ENCODE results near the gene NIT2.
A peak's percentile ranks its signal among the peaks of the same experiment; 100 is the strongest.

The NIT2 gene

DNA sequence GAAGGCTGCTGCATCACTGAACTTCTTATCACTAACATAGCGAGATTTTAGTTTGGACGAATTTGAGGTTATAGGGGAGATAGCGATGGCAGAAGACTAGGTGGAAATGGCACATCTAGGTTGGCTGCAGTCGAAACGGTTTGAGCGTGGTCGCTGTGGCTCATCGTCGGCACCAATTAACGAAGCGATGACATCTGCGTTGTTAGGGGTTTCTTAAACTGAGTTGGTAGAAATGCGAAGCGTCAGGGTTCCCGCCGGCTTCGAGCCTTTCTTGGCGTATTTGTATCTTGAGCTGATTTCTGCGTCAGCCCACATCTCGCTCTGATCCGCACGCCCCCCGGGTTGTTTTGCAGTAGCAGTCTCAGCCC lies 67.1 kb downstream of the NIT2 start:
- peak overlapping the region; percentile 83 to 99 for H3K4me3 ChIP-seq (ENCODE audit: low read length in 2 of 2)
- no peak overlapping the region for H4K8ac ChIP-seq (ENCODE audit: low read depth, low read length)
- H2BK12ac ChIP-seq (ENCODE audit: low read length): no peak overlapping the region
- peak overlapping the region; percentile 62 for H3K4me2 ChIP-seq (ENCODE audit: insufficient read depth, low read length, poor library complexity, severe bottlenecking)
- no peak overlapping the region for H2BK15ac ChIP-seq (ENCODE audit: low read length)
- peaks cover 4% of the 10 kb centered on the region for H3K79me1 ChIP-seq (ENCODE audit: low read depth, low read length)
- H2AK5ac ChIP-seq (ENCODE audit: low read depth, low read length): no peak overlapping the region
- DNase-seq (ENCODE audit: low spot score): no peak
- H3K27me3 ChIP-seq (ENCODE audit: control insufficient read depth in 3 of 3, insufficient read depth in 3 of 3, low read depth in 1 of 3, low read length in 3 of 3): no peaks in the 10 kb centered on the region
- H2BK5ac ChIP-seq (ENCODE audit: low read length): no peak overlapping the region
- peak overlapping the region; percentile 96 for H2AFZ ChIP-seq (ENCODE audit: low read length)
- no CpG with 5 or more reads among the region's 23 CpGs for WGBS, 2 donors (ENCODE audit: extremely low coverage in 2 of 2, insufficient read length in 2 of 2, insufficient replicate concordance in 1 of 2)
- H3K9me3 ChIP-seq (replicated peaks in 1 of 2; ENCODE audit: control insufficient read depth in 2 of 2, insufficient read depth in 1 of 2, low read depth in 1 of 2, low read length in 2 of 2): peaks cover 0 to 5% of the 10 kb centered on the region in 2 donors
- H3K9ac ChIP-seq (ENCODE audit: low read depth, low read length, poor library complexity): no peak overlapping the region
- no peak overlapping the region for H4K91ac ChIP-seq (ENCODE audit: low read depth, low read length, poor library complexity)
- H3K4ac ChIP-seq (ENCODE audit: low read length): no peak overlapping the region
- peaks cover 5 to 10% of the 10 kb centered on the region in 2 donors for H3K4me1 ChIP-seq (ENCODE audit: control insufficient read depth in 2 of 2, insufficient read depth in 1 of 2, low read depth in 1 of 2, low read length in 2 of 2)
- peak overlapping the region; percentile 33 for H3K18ac ChIP-seq (ENCODE audit: low read length)
- peak overlapping the region; percentile 91 for H3K27ac ChIP-seq (replicated peaks; ENCODE audit: low read length)
- no peak overlapping the region for H2BK120ac ChIP-seq (ENCODE audit: low read depth, low read length)
- no peak overlapping the region for H3K23ac ChIP-seq (ENCODE audit: low read depth, low read length, poor library complexity)
- no peak overlapping the region for H3K14ac ChIP-seq (ENCODE audit: low read length)
- H3K36me3 ChIP-seq (replicated peaks in 1 of 2; ENCODE audit: control insufficient read depth in 2 of 2, insufficient read depth in 2 of 2, low read length in 2 of 2): peaks cover 0 to 9% of the 10 kb centered on the region in 2 donors

DNA sequence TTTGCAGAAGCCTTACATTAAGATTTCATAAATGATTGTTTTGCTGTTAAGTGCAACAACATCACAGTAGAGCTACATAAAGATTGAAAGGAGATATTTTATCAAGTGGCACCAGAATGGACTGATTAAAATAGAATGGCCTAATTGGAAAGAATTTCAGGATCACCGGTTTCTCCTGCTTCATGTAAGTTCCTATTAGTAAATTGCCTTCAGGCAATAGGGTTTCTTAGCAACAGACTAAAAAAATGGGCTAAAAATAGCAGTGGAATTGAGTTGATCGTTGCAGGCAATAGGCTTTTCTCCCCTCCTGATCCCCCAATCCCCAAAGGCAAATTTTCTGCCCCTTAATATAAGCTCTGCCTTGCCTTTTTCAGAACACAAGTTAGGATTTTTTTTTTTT lies 67.7 kb downstream of the NIT2 start:
- Histone ChIP-seq H2AK5ac (ENCODE audit: low read depth, low read length) (no peak overlapping the region), H3K23ac (ENCODE audit: low read depth, low read length, poor library complexity) (no peak overlapping the region), H3K4me2 (ENCODE audit: insufficient read depth, low read length, poor library complexity, severe bottlenecking) (no peak overlapping the region), H3K4ac (ENCODE audit: low read length) (no peak overlapping the region), H3K27ac (replicated peaks; ENCODE audit: low read length) (no peak overlapping the region), H4K8ac (ENCODE audit: low read depth, low read length) (no peak overlapping the region), H2BK12ac (ENCODE audit: low read length) (no peak overlapping the region), H2BK120ac (ENCODE audit: low read depth, low read length) (no peak overlapping the region), H3K4me1 (ENCODE audit: control insufficient read depth in 2 of 2, insufficient read depth in 1 of 2, low read depth in 1 of 2, low read length in 2 of 2) (peaks cover 5 to 10% of the 10 kb centered on the region in 2 donors), H3K27me3 (ENCODE audit: control insufficient read depth in 3 of 3, insufficient read depth in 3 of 3, low read depth in 1 of 3, low read length in 3 of 3) (no peaks in the 10 kb centered on the region), H3K36me3 (replicated peaks in 1 of 2; ENCODE audit: control insufficient read depth in 2 of 2, insufficient read depth in 2 of 2, low read length in 2 of 2) (peaks cover 0 to 15% of the 10 kb centered on the region in 2 donors), H3K9ac (ENCODE audit: low read depth, low read length, poor library complexity) (no peak overlapping the region), H2BK15ac (ENCODE audit: low read length) (no peak overlapping the region), H3K4me3 (ENCODE audit: low read length in 2 of 2) (peak overlapping the region; percentile 60 to 83), H2BK5ac (ENCODE audit: low read length) (no peak overlapping the region), H2AFZ (ENCODE audit: low read length) (peak overlapping the region; percentile 96), H4K91ac (ENCODE audit: low read depth, low read length, poor library complexity) (no peak overlapping the region), H3K79me1 (ENCODE audit: low read depth, low read length) (peaks cover 4% of the 10 kb centered on the region), H3K14ac (ENCODE audit: low read length) (no peak overlapping the region), H3K9me3 (replicated peaks in 1 of 2; ENCODE audit: control insufficient read depth in 2 of 2, insufficient read depth in 1 of 2, low read depth in 1 of 2, low read length in 2 of 2) (peaks cover 0 to 11% of the 10 kb centered on the region in 2 donors), H3K18ac (ENCODE audit: low read length) (no peak overlapping the region)
- no peak for DNase-seq (ENCODE audit: low spot score)
- WGBS, 2 donors (ENCODE audit: extremely low coverage in 2 of 2, insufficient read length in 2 of 2, insufficient replicate concordance in 1 of 2): no CpG with 5 or more reads among the region's 2 CpGs

DNA sequence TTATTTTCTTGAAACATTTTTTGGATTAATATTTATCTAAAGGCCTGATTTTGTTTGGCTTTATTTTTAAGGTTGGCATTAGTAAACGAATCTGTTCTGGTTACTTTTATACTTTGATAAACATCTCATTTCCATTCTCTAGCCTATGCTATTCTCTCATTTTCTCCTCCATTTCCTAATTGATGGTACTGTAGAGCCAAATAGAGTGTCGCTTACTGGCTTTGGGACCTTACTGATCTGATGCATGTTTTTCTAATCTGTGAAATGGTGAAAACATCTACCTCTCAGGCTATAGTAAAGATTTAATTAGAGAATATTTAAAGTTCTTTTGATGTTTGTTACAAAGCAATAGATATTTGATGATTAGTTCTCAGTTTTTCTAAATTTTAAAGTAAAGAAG lies 68.3 kb downstream of the NIT2 start:
- H3K18ac ChIP-seq (ENCODE audit: low read length): no peak overlapping the region
- H2BK12ac ChIP-seq (ENCODE audit: low read length): no peak overlapping the region
- H3K9ac ChIP-seq (ENCODE audit: low read depth, low read length, poor library complexity): no peak overlapping the region
- peak overlapping the region; percentile 31 for H3K4me2 ChIP-seq (ENCODE audit: insufficient read depth, low read length, poor library complexity, severe bottlenecking)
- H2AFZ ChIP-seq (ENCODE audit: low read length): peak overlapping the region; percentile 85
- WGBS, 2 donors (ENCODE audit: extremely low coverage in 2 of 2, insufficient read length in 2 of 2, insufficient replicate concordance in 1 of 2): no CpG with 5 or more reads among the region's 2 CpGs
- H4K91ac ChIP-seq (ENCODE audit: low read depth, low read length, poor library complexity): no peak overlapping the region
- H3K4me3 ChIP-seq (ENCODE audit: low read length in 2 of 2): peak overlapping the region in 1 of 2 donors; percentile 83
- H2AK5ac ChIP-seq (ENCODE audit: low read depth, low read length): no peak overlapping the region
- no peak for DNase-seq (ENCODE audit: low spot score)
- H2BK120ac ChIP-seq (ENCODE audit: low read depth, low read length): no peak overlapping the region
- H3K4me1 ChIP-seq (ENCODE audit: control insufficient read depth in 2 of 2, insufficient read depth in 1 of 2, low read depth in 1 of 2, low read length in 2 of 2): peaks cover 5 to 10% of the 10 kb centered on the region in 2 donors
- no peak overlapping the region for H2BK5ac ChIP-seq (ENCODE audit: low read length)
- H3K79me1 ChIP-seq (ENCODE audit: low read depth, low read length): peaks cover 4% of the 10 kb centered on the region
- H2BK15ac ChIP-seq (ENCODE audit: low read length): no peak overlapping the region
- H4K8ac ChIP-seq (ENCODE audit: low read depth, low read length): no peak overlapping the region
- H3K27ac ChIP-seq (replicated peaks; ENCODE audit: low read length): no peak overlapping the region
- H3K4ac ChIP-seq (ENCODE audit: low read length): no peak overlapping the region
- no peak overlapping the region for H3K23ac ChIP-seq (ENCODE audit: low read depth, low read length, poor library complexity)
- H3K27me3 ChIP-seq (ENCODE audit: control insufficient read depth in 3 of 3, insufficient read depth in 3 of 3, low read depth in 1 of 3, low read length in 3 of 3): no peaks in the 10 kb centered on the region
- H3K14ac ChIP-seq (ENCODE audit: low read length): no peak overlapping the region
- peaks cover 0 to 17% of the 10 kb centered on the region in 2 donors for H3K9me3 ChIP-seq (replicated peaks in 1 of 2; ENCODE audit: control insufficient read depth in 2 of 2, insufficient read depth in 1 of 2, low read depth in 1 of 2, low read length in 2 of 2)
- peaks cover 0 to 15% of the 10 kb centered on the region in 2 donors for H3K36me3 ChIP-seq (replicated peaks in 1 of 2; ENCODE audit: control insufficient read depth in 2 of 2, insufficient read depth in 2 of 2, low read length in 2 of 2)

DNA sequence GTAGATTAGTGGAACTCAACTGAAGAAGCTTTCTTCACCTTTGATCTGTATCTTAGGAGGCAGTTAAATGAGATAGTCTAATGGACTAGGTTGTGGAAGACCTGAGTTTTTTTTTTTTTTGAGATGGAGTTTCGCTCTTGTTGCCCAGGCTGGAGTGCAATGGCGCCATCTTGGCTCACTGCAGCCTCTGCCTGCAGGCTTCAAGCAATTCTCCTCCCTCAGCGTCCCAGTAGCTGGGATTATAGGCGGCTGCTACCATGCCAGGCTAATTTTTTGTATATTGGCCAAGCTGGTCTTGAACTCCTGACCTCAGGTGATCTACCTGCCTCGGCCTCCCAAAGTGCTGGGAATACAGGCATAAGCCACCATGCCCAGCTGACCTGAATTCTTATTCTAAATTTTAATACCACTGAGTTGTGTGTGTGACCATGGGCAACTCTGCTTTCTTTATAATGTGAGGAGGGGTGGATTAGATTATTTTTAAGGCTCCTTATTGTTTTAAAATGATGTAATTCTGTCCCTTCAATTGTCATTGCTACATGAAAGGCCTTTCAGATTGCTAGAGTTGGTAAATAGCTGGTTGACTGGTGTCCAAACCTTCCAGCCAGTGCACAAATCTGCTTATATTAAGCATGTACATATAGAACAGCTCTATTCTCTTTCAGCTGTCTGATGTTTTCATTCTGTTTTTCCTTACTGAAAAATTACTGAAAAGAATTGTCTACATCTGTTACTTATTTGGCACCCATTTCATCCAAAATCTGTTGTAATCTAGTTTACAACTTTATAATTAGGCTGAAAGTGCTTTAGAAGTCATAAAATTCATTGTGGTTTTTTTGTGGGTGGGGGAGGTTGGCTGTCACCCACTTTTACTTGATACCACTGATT lies 69.0 kb downstream of the NIT2 start:
- Histone ChIP-seq H2BK15ac (ENCODE audit: low read length) (no peak overlapping the region), H2BK12ac (ENCODE audit: low read length) (no peak overlapping the region), H3K27ac (replicated peaks; ENCODE audit: low read length) (no peak overlapping the region)

More for the DNA sequence above, 69.0 kb downstream of the NIT2 start:
- H3K4me2 ChIP-seq (ENCODE audit: insufficient read depth, low read length, poor library complexity, severe bottlenecking): peak overlapping the region; percentile 23
- H2AFZ ChIP-seq (ENCODE audit: low read length): peak overlapping the region; percentile 85
- peaks cover 2 to 20% of the 10 kb centered on the region in 2 donors for H3K36me3 ChIP-seq (replicated peaks in 1 of 2; ENCODE audit: control insufficient read depth in 2 of 2, insufficient read depth in 2 of 2, low read length in 2 of 2)
- H3K18ac ChIP-seq (ENCODE audit: low read length): no peak overlapping the region
- peaks cover 0 to 24% of the 10 kb centered on the region in 2 donors for H3K9me3 ChIP-seq (replicated peaks in 1 of 2; ENCODE audit: control insufficient read depth in 2 of 2, insufficient read depth in 1 of 2, low read depth in 1 of 2, low read length in 2 of 2)
- WGBS, 2 donors (ENCODE audit: extremely low coverage in 2 of 2, insufficient read length in 2 of 2, insufficient replicate concordance in 1 of 2): no CpG with 5 or more reads among the region's 5 CpGs
- H2BK5ac ChIP-seq (ENCODE audit: low read length): no peak overlapping the region
- H2AK5ac ChIP-seq (ENCODE audit: low read depth, low read length): no peak overlapping the region
- peaks cover 5 to 10% of the 10 kb centered on the region in 2 donors for H3K4me1 ChIP-seq (ENCODE audit: control insufficient read depth in 2 of 2, insufficient read depth in 1 of 2, low read depth in 1 of 2, low read length in 2 of 2)
- H2BK120ac ChIP-seq (ENCODE audit: low read depth, low read length): no peak overlapping the region
- no peak overlapping the region for H3K14ac ChIP-seq (ENCODE audit: low read length)
- H3K4me3 ChIP-seq (ENCODE audit: low read length in 2 of 2): peak overlapping the region; percentile 71 to 83
- H4K91ac ChIP-seq (ENCODE audit: low read depth, low read length, poor library complexity): no peak overlapping the region
- no peak overlapping the region for H4K8ac ChIP-seq (ENCODE audit: low read depth, low read length)
- H3K79me1 ChIP-seq (ENCODE audit: low read depth, low read length): peaks cover 9% of the 10 kb centered on the region
- H3K4ac ChIP-seq (ENCODE audit: low read length): no peak overlapping the region
- no peak overlapping the region for H3K23ac ChIP-seq (ENCODE audit: low read depth, low read length, poor library complexity)
- no peaks in the 10 kb centered on the region for H3K27me3 ChIP-seq (ENCODE audit: control insufficient read depth in 3 of 3, insufficient read depth in 3 of 3, low read depth in 1 of 3, low read length in 3 of 3)
- no peak for DNase-seq (ENCODE audit: low spot score)
- no peak overlapping the region for H3K9ac ChIP-seq (ENCODE audit: low read depth, low read length, poor library complexity)
